Activated naive CD4-positive, alpha-beta T cell treated with anti-CD3 and anti-CD28 coated beads for 36 hours (primary cell): ENCODE data around the gene MYBBP1A. TPM values are rescaled to one million over a fixed set of nuclear protein-coding genes. Genes with fewer than 3 reads are reported as not detected.

Experiments
- CTCF ChIA-PET: fragments of 350-600 bp; sonication (Branson Sonifier 250); formaldehyde crosslinking; loops from one replicate; lab custom pipeline; 2021; ENCODE audit warnings: antibody characterized with exemption; lab: Charles Lee
- DNase-seq: peaks from one replicate; pipeline ENCODE4 v3.0.0-alpha.2; 2020
- H3K27ac Mint-ChIP-seq: one replicate; pipeline ENCODE4 v1.8.0; 2021; ENCODE audit warnings: mild to moderate bottlenecking, mixed read lengths
- H3K27me3 Mint-ChIP-seq: one replicate; pipeline ENCODE4 v1.8.0; 2021; ENCODE audit warnings: low read depth, mixed read lengths
- H3K36me3 Mint-ChIP-seq: one replicate; pipeline ENCODE4 v1.8.0; 2021; ENCODE audit warnings: low read depth, mixed read lengths
- H3K4me1 Mint-ChIP-seq: one replicate; pipeline ENCODE4 v1.8.0; 2021; ENCODE audit warnings: low read depth, mixed read lengths
- H3K4me3 Mint-ChIP-seq: one replicate; pipeline ENCODE4 v1.8.0; 2021; ENCODE audit warnings: mild to moderate bottlenecking, moderate library complexity, mixed read lengths
- H3K9me3 Mint-ChIP-seq: one replicate; pipeline ENCODE4 v1.8.0; 2021; ENCODE audit warnings: mixed read lengths
- intact Hi-C: fragments of 100-400 bp; cut with micrococcal nuclease; formaldehyde crosslinking; loops from one replicate; pipeline ENCODE4 v1.15.1; 2023
- total RNA-seq, 2 experiments: library from RNA; stranded (reverse); gene quantifications; one replicate each; pipeline ENCODE4 v1.2.3, GENCODE V29; 2021

Gene MYBBP1A
- total RNA-seq, 2 experiments from 2014 or later: 73.7 to 80.7 TPM

- CTCF ChIA-PET: interaction anchor here (0.5 to 1.2 kb wide), 3 partner anchors 24 to 254 kb away, joined by 3 to 4 read pairs (median 3); no protein-coding TSS in a partner anchor
- intact Hi-C loops: no loop called here
- Mint-ChIP-seq H3K4me1 (peaks cover 20% of the 10 kb centered on the region), H3K4me3 (no peak overlapping the region), H3K9me3 (no peaks in the 10 kb centered on the region), H3K27ac (no peak overlapping the region), H3K27me3 (peaks cover 24% of the 10 kb centered on the region), H3K36me3 (no peaks in the 10 kb centered on the region)
- DNase-seq: no peak
Observed at GRCh38 chr17:4497101-4497824, 57.9 kb downstream of the MYBBP1A start.

DNA sequence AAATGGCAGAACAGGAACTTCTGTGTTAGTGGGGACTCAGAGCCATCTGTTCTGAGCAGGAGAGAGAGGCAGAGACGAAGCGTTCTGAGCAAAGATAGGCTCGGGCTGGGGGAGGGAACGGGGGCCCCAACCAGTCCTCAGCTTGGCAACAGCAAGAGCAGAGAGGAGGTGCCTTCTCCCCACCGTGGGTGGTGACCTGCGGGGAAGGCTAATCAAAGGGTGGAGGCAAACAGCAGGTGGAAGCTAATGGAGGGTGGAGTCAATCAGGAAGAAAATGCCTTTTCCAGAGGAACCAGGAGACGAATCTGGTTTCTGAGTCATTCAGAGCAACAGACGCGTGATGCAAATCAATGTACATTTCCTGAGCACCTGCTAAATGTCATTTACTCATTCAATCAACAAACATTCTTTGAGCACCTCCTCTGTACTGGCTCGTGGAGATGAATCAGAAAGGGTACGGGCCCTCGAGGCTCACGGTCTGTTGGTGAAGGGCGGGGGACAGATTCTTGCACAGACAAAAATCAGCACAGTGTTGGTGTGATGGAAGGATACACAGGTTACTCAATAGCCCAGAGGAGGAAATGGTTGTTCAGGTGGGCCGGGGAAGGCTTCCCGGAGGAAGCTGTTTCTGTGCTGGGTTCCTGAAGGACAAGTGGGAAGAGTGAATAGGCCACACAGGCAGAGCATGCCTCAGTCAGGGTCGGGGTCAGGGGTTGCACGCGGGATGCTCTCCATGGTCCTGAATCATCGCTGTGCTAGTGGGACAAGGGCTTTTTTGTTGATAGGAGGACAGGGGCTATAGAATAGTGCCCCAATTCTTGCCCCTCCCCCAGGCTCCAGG is 62.2 kb downstream of the MYBBP1A start:
- CTCF ChIA-PET: interaction anchor here (0.6 kb wide), 1 partner anchor 317 kb away, joined by 3 read pairs; no protein-coding TSS in a partner anchor
- Mint-ChIP-seq H3K27me3 (no peaks in the 10 kb centered on the region), H3K36me3 (no peaks in the 10 kb centered on the region), H3K9me3 (no peaks in the 10 kb centered on the region), H3K4me1 (peaks cover 3% of the 10 kb centered on the region), H3K27ac (no peak overlapping the region), H3K4me3 (no peak overlapping the region)
- intact Hi-C loops: no loop called here
- DNase-seq: peak; percentile 59

- Mint-ChIP-seq H3K27ac (no peak overlapping the region), H3K9me3 (no peaks in the 10 kb centered on the region), H3K36me3 (no peaks in the 10 kb centered on the region), H3K4me3 (no peak overlapping the region), H3K4me1 (peaks cover 16% of the 10 kb centered on the region), H3K27me3 (no peaks in the 10 kb centered on the region)
- no peak for DNase-seq
- intact Hi-C loops: no loop called here
- CTCF ChIA-PET: no interaction called here
Observed at GRCh38 chr17:4490637-4491061, 64.5 kb downstream of the MYBBP1A start.

DNA sequence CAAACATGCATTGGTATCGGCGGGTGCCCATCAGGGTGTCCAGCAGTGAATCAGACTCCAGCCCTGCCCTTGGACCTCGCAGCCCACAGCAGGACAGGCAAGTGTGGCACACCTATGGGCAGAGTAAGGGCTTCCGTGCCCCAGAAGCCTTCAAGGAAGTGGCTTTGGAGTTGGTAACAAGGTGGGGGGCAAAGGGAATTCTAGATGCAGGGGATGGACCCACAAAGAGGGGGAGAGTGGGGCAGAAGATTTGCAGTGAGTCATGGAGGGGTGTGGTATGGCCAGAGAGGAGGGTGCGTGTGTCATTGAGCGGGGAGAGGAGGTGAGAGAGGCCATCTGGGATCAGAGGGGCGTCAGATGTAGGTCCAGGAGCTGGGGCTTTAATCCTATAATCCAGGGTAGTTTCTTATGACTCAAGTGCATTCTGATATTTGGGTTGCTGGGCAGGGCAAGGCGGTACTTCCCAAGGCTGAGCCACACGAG is 65.0 kb downstream of the MYBBP1A start:
- CTCF ChIA-PET: no interaction called here
- Mint-ChIP-seq H3K4me3 (no peak overlapping the region), H3K9me3 (no peaks in the 10 kb centered on the region), H3K27me3 (no peaks in the 10 kb centered on the region), H3K36me3 (no peaks in the 10 kb centered on the region), H3K4me1 (peaks cover 17% of the 10 kb centered on the region), H3K27ac (no peak overlapping the region)
- intact Hi-C loops: no loop called here
- no peak for DNase-seq

- intact Hi-C loops: no loop called here
- no peak overlapping the region for H3K27ac Mint-ChIP-seq
Observed at GRCh38 chr17:4488989-4489595, 66.1 kb downstream of the MYBBP1A start.

More at GRCh38 chr17:4488989-4489595, 66.1 kb downstream of the MYBBP1A start:
- Mint-ChIP-seq H3K9me3 (no peaks in the 10 kb centered on the region), H3K4me1 (peaks cover 23% of the 10 kb centered on the region), H3K4me3 (no peak overlapping the region), H3K36me3 (no peaks in the 10 kb centered on the region), H3K27me3 (no peaks in the 10 kb centered on the region)
- CTCF ChIA-PET: no interaction called here
- DNase-seq: no peak

Other genes with a start within 250 kb of the MYBBP1A start
- gene UBE2G1, start 188.7 kb downstream of the MYBBP1A start, total RNA-seq: 10 to 100 TPM; 33.3 to 36.1 TPM
- gene SPNS3, start 121.4 kb downstream of the MYBBP1A start, total RNA-seq: 10 to 100 TPM; 17.7 to 20.4 TPM
- gene SPNS2, start 56.5 kb downstream of the MYBBP1A start, total RNA-seq: 1 to 10 TPM in 1 of 2 experiments, under 1 TPM in 1; 0.45 to 1.1 TPM
- not detected for gene GGT6, start 5.2 kb upstream of the MYBBP1A start, total RNA-seq
- not detected for gene SMTNL2, start 29.1 kb upstream of the MYBBP1A start, total RNA-seq
- gene ALOX15, start 86.3 kb upstream of the MYBBP1A start, total RNA-seq: not detected
- 10 to 100 TPM; 79.0 to 91.2 TPM for gene PELP1, start 148.8 kb upstream of the MYBBP1A start, total RNA-seq
- 100 to 1,000 TPM; 169 to 174 TPM for gene ARRB2, start 155.2 kb upstream of the MYBBP1A start, total RNA-seq
- 10 to 100 TPM; 15.9 to 17.1 TPM for gene MED11, start 176.0 kb upstream of the MYBBP1A start, total RNA-seq
- gene ZMYND15, start 184.4 kb upstream of the MYBBP1A start, total RNA-seq: under 1 TPM in 1 of 2 experiments, not detected in 1; 0.17 TPM
- 1 to 10 TPM; 2.0 to 2.3 TPM for gene CXCL16, start 184.5 kb upstream of the MYBBP1A start, total RNA-seq
- gene TM4SF5, start 216.5 kb upstream of the MYBBP1A start, total RNA-seq: not detected
- gene VMO1, start 231.0 kb upstream of the MYBBP1A start, total RNA-seq: under 1 TPM in 1 of 2 experiments, not detected in 1; 0.60 TPM
- not detected for gene GLTPD2, start 233.6 kb upstream of the MYBBP1A start, total RNA-seq
- gene PSMB6, start 240.8 kb upstream of the MYBBP1A start, total RNA-seq: 100 to 1,000 TPM; 171 to 186 TPM